Mucosa of descending colon (tissue), 3 donors: ENCODE measurements around the gene CDK6. TPM values are rescaled to one million over a fixed set of nuclear protein-coding genes. Genes with fewer than 3 reads are reported as not detected.
"Not testable (repeated sequence)": the region's sequence is repeated elsewhere in the genome, so short reads cannot be mapped to it uniquely, and the experiment has no call there.

Experiments
- ATAC-seq: fragments of 200-7000 bp; cut with Tn5 transposase; one replicate; pipeline ENCODE4 v1.9.1; 2020; ENCODE audit warnings: mild to moderate bottlenecking, moderate library complexity
- DNase-seq, 3 donors: peaks; one replicate each; pipeline ENCODE4 v3.0.0-alpha.2; 2020
- H3K36me3 ChIP-seq: fragments of 200-600 bp; one replicate; pipeline ENCODE4 v1.8.0; 2021; ENCODE audit warnings: low read depth, mild to moderate bottlenecking
- H3K4me1 ChIP-seq: fragments of 200-600 bp; one replicate; pipeline ENCODE4 v1.8.0; 2021; ENCODE audit warnings: low read depth, mild to moderate bottlenecking
- H3K4me3 ChIP-seq: fragments of 200-600 bp; one replicate; pipeline ENCODE4 v1.8.0; 2021; ENCODE audit warnings: mild to moderate bottlenecking
- H3K9me3 ChIP-seq: fragments of 200-600 bp; one replicate; pipeline ENCODE4 v1.8.0; 2021; ENCODE audit warnings: mild to moderate bottlenecking
- CTCF ChIP-seq: fragments of 200-600 bp; IDR thresholded peaks from one replicate; pipeline ENCODE4 v1.8.0; 2022; ENCODE audit warnings: antibody characterized with exemption, mild to moderate bottlenecking
- intact Hi-C, 2 donors: fragments of 100-400 bp; cut with DNase I in 1 of 2; cut with micrococcal nuclease in 1 of 2; formaldehyde crosslinking; loops; one replicate each; pipeline versions ENCODE4 v1.11.0 to v1.11.1; 2022; cut with DNase I, micrococcal nuclease
- total RNA-seq, 3 donors: library from RNA; stranded (reverse); fragmentation: NEBNext Ultra II Directional in 2 of 3; extraction: Animal tissue kit (Norgen Biotek cat#: 25700) in 2 of 3; gene quantifications; one replicate each; pipeline versions ENCODE4 v1.2.1 to v1.2.4, GENCODE V29; 2021 to 2023
- donor health status: DM: no; HTN: no; CAD: no; lungs with moderate emphysema.
- donor health status: DM: no; HTN: no; CAD: no.
- donor health status: DM: no; HTN: yes; CAD: no.

Gene CDK6
- total RNA-seq, 3 donors from 2014 or later: 23.4 to 52.4 (median 33.1) TPM

- DNase-seq: no peak
- intact Hi-C loops: no loop called here
- Histone ChIP-seq H3K9me3 (no peaks in the 10 kb centered on the region), H3K4me3 (no peak overlapping the region), H3K36me3 (no peaks in the 10 kb centered on the region), H3K4me1 (peaks cover 5% of the 10 kb centered on the region)
- no peak for TF ChIP-seq CTCF
- ATAC-seq: peak; percentile 50
Observed at GRCh38 chr7:92609921-92610518, 226.4 kb downstream of the CDK6 start.

GRCh38 chr7:92608380-92609322 lies 227.7 kb downstream of the CDK6 start:
- intact Hi-C loops: no loop called here
- DNase-seq: peak in 2 of 3 donors; percentile 31 to 47
- H3K4me3 ChIP-seq: no peak overlapping the region
- no peaks in the 10 kb centered on the region for H3K4me1 ChIP-seq
- no peaks in the 10 kb centered on the region for H3K9me3 ChIP-seq
- no peaks in the 10 kb centered on the region for H3K36me3 ChIP-seq
- no peak for TF ChIP-seq CTCF
- no peak for ATAC-seq

GRCh38 chr7:92606985-92607384 lies 229.4 kb downstream of the CDK6 start:
- Histone ChIP-seq H3K9me3 (no peaks in the 10 kb centered on the region), H3K36me3 (no peaks in the 10 kb centered on the region), H3K4me1 (no peaks in the 10 kb centered on the region), H3K4me3 (no peak overlapping the region)
- DNase-seq (no peak), ATAC-seq (no peak)
- intact Hi-C loops: no loop called here
- no peak for TF ChIP-seq CTCF

GRCh38 chr7:92604517-92604916 lies 231.9 kb downstream of the CDK6 start:
- H3K9me3 ChIP-seq, DNase-seq, ATAC-seq, H3K36me3 ChIP-seq, intact Hi-C loops, H3K4me1 ChIP-seq, H3K4me3 ChIP-seq: not testable (repeated sequence)

- TF ChIP-seq CTCF: no peak
- no peak overlapping the region for H3K4me3 ChIP-seq
- H3K36me3 ChIP-seq: no peaks in the 10 kb centered on the region
- DNase-seq (no peak), ATAC-seq (peak; percentile 27)
- intact Hi-C loops: no loop called here
- no peaks in the 10 kb centered on the region for H3K9me3 ChIP-seq
- H3K4me1 ChIP-seq: no peaks in the 10 kb centered on the region
Observed at GRCh38 chr7:92603089-92603445, 233.3 kb downstream of the CDK6 start.
